Esophagus squamous epithelium (tissue), 4 donors: ENCODE results near the gene THBS2.

Experiments
- POLR2A ChIP-seq, 4 donors: fragments of 450-650 bp; IDR thresholded peaks; one replicate each; pipeline ENCODE4 v1.6.1; 2017; ENCODE audit warnings: antibody characterized with exemption in 4 of 4, mild to moderate bottlenecking in 4 of 4, moderate library complexity in 3 of 4
- TF ChIP-seq, protein P1 (sequence below), 6 experiments: fragments of 450-650 bp in 4 of 6; fragments of 200-600 bp in 2 of 6; sonication (generic) in 2 of 6; IDR thresholded peaks; one replicate each; pipeline ENCODE4 v1.5.1; 2016 to 2019; ENCODE audit warnings: antibody characterized with exemption in 6 of 6, mild to moderate bottlenecking in 4 of 6, moderate library complexity in 4 of 6

DNA sequence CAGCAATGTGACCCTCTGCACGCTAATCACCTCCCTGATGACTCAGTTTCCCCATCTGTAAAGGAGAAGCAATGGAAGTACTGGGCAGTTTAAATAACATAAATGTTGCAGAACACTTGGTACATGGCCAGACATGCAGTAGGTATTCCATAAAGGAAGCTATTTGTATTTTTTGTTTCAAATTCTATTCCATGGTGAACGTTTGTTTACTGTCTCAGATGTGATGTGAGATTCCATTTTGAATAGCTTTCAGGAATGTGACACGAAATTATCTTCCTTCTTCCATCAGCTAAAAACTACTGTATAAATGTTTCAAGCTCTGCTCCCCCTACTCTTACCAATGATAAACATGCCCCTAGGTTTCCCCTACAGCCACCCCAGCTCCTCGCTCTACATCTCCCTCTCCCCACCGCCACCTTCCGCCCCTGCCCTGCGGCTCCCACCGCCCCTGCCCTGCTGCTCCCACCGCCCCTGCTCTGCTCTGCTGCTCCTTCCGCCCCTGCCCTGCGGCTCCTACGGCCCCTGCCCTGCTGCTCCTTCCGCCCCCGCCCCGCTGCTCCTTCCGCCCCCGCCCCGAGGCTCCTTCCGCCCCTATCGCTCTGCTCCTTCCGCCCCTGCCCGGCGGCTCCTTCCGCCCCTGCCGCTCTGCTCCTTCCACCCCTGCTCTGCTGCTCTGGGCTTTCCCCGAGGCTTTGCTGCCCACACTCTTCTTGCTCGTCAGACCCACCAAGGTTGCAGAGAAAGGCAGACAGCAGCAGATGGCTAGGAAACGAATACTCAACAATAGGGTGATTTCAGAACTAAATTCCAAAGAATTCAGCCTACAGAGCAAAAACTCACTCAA is 78.9 kb downstream of the THBS2 start:
- TF ChIP-seq, protein P1, sequence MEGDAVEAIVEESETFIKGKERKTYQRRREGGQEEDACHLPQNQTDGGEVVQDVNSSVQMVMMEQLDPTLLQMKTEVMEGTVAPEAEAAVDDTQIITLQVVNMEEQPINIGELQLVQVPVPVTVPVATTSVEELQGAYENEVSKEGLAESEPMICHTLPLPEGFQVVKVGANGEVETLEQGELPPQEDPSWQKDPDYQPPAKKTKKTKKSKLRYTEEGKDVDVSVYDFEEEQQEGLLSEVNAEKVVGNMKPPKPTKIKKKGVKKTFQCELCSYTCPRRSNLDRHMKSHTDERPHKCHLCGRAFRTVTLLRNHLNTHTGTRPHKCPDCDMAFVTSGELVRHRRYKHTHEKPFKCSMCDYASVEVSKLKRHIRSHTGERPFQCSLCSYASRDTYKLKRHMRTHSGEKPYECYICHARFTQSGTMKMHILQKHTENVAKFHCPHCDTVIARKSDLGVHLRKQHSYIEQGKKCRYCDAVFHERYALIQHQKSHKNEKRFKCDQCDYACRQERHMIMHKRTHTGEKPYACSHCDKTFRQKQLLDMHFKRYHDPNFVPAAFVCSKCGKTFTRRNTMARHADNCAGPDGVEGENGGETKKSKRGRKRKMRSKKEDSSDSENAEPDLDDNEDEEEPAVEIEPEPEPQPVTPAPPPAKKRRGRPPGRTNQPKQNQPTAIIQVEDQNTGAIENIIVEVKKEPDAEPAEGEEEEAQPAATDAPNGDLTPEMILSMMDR (IDR thresholded peaks at IDR 0.05) = no peak
- TF ChIP-seq POLR2A (IDR thresholded peaks at IDR 0.05) = no peak
